TTC549 (cell line): Measurements from ENCODE around the gene TRANK1.

Source experiments
- FAIRE-seq: peaks from 2 replicates; lab custom pipeline; 2012; peaks lifted over from hg19 to GRCh38; lab: Jason Lieb, UNC

Gene TRANK1

DNA sequence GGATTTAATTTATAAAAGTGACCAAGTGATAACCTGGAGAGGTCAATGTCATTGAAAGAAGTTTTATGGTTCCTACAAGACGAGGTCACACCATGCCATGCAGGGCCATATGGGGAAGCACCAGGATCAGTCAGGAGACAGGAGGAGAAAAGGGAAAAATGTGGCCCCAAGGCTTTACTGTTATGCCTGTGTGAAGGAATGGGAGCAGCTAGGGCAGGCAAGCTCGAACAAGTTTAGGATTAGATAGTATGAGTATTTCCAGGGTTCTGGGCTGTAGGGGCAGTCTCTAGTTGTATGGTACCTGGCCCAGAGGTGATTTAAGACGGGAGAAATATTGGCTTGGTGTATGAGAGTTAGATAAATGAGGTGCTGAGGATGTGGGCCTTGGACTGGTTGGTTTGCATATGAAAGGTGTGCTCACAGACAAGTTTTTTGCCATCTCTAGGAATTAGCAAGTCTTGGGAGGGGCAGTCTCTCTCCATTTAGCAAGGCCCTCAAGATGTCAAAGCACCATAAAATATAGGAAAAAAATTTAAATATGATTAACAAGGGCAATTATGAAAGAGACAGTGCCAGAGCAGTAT is 144.2 kb downstream of the TRANK1 start:
- no peak for FAIRE-seq

- no peak for FAIRE-seq
Observed at GRCh38 chr3:36796881-36797280, 148.0 kb downstream of the TRANK1 start.

GRCh38 chr3:36796161-36796560 is 148.7 kb downstream of the TRANK1 start:
- no peak for FAIRE-seq

GRCh38 chr3:36795622-36796021 is 149.2 kb downstream of the TRANK1 start:
- FAIRE-seq = no peak

- FAIRE-seq = no peak
Observed at GRCh38 chr3:36792342-36792741, 152.5 kb downstream of the TRANK1 start.

DNA sequence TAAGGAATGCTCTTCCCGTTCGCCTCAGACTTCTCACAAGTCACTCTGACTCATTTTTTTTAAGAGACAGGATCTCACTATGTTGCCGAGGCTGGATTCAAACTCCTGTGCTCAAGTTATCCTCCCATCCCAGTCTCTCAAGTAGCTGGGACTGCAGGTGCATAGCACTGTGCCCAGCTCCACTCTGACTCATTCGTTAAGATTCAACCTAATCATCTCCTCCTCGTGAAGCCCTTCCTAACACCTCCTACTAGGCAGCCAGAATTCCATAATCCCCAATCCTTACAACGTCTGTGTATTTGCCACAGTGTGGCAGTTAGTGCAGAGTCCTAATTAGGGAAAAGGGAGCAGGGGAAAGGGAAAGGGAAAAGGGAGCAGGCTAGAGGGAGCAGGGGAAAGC is 154.1 kb downstream of the TRANK1 start:
- no peak for FAIRE-seq

DNA sequence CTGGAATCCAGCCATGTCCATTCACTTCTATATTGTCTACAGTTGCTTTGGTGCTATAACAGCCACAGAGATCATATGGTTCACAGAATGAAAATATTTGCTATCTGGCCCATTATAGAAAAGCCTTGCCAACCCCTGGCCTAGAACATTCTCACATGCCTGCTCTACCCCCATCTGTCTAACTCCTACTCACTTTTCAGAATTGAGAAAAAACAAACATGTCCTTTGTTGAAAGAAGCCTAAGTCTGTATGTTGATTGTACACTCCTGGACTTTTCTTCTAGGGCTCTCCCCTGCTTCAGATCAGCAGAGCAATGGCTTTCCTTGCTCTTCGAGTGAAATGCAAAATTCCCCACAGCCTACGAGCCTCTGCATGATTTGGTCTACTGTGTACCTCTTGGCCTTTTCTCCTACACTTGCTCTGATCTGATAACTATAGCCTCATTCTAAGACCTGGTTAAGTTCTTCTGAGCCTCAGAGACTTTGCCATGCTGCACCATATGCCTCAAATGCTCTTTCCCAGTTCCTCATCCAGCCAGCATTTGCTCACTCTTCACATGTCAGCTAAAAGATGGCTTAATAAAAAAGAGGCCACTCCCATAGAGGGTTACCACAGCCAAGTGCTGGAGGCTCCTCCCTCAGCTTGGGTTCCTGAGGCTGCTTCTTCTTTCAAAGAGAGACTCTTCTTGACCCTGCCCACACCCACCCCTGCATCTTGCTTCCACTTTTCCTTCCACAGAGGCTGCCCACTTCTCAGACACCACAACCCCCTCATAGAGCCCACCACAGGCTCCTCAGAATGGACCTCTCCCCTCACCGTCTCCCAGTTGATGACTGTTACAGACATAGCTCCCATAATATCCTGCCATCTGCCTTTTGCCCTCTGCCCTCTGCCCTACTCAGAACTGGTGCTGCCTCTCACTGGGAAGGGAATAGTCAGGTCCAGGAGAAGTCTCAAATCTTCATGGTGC is 157.6 kb downstream of the TRANK1 start:
- no peak for FAIRE-seq

DNA sequence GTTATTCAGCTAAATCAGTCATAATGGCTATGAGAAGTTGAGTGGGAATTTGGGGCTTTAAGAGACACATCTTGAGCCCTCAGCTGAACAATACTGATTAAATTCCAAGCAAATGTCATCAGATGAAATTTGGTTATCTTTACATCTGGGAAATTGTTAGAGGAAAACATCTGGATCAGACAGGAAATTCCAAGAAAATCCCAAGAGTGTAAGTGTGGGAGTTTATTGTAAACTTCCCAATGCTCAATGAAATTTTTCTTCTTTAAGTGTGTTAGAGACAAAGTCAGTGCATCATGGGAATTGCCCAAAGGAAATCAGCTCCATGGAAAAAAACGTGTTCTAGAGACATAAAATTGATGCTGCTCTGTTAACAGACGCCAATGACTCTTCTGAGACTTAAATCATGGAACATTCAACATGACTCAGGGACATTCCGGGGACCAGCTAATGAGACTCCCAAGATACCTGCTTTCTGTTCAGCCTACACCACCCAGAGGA is 160.7 kb downstream of the TRANK1 start:
- FAIRE-seq = no peak

DNA sequence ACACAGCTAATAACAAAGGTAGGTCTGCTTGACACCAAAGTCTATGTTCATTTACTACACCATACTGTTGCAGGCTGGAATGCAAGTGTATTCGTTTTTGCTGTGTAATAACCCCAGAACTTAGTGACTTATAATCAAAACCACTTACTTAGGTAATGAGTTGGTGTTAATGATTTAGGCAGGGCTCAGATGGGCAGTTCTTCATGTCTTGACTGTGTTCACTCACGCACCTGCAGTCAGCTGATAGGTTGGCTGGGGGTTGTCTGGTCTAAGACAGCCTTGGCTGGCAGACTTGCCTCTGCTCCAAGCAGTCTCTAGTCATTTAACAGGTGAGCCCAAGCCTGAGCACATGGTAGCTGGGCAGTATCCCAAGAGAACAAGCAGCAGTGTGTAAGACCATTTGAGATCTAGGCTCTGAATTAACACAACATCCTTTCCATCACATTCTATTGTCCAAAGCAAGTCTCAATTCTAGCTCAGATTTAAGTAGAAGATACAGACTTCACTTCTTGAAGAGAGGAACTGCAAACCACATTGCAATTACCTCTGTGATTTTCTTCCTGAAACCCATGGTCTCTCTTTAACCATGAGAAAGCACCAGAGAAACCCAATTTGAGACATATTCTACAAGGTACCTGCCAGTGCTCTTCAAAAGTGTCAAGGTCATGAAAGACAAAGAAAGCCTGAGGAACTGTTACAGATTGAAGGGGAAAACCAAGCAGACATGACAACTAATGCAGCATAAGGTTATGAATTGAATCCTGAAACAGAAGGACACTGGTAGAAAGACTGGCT is 167.2 kb downstream of the TRANK1 start:
- FAIRE-seq = no peak
